K562 (cell line): ENCODE results near the gene RNF126. TPM values are rescaled to one million over a fixed set of nuclear protein-coding genes. Genes with fewer than 3 reads are reported as not detected.

Source experiments
- ATAC-seq: fragments of 200-7000 bp; cut with Tn5 transposase; 3 replicates; pipeline ENCODE4 v1.9.1; 2020; ENCODE audit warnings: moderate library complexity
- BruUV-seq: library from RNA; stranded (reverse); fragments of 400-500 nt; replicated peaks from 2 replicates; lab custom pipeline; 2021; lab: Mats Ljungman, UMichigan
- CTCF ChIA-PET: fragments of 300-600 bp; formaldehyde crosslinking; extraction: SDS; loops from one replicate; lab custom pipeline; 2021; ENCODE audit warnings: low intra/inter-chr PET ratio; lab: Yijun Ruan, JAX
- POLR2A ChIA-PET: fragments of 300-600, 350-650 bp; sonication (Branson Sonifier 250); formaldehyde crosslinking; extraction: SDS; loops from one replicate; lab custom pipeline; 2021; ENCODE audit warnings: antibody characterized with exemption, inconsistent platforms; lab: Yijun Ruan, JAX
- DNase-seq, 4 experiments: peaks; one replicate each; pipeline versions ENCODE4 v3.0.0 to v3.0.0-alpha.2; 2011 to 2018; ENCODE audit warnings: low spot score in 3 of 4, mixed read lengths in 3 of 4; ENCODE audit errors: extremely low read depth in 1 of 4
- FAIRE-seq: peaks from 2 replicates; lab custom pipeline; 2011; peaks lifted over from hg19 to GRCh38; lab: Jason Lieb, UNC
- H2AFZ ChIP-seq: 2 replicates; pipeline ENCODE4 v1.6.0; 2011; ENCODE audit warnings: low read depth, low read length, control low read depth, inconsistent platforms
- H3K27ac ChIP-seq: fragments of 200-600 bp; 3 replicates; pipeline ENCODE4 v1.8.0; 2011; ENCODE audit warnings: low read depth, mild to moderate bottlenecking, control low read depth, inconsistent platforms, low read length, moderate library complexity, mixed read lengths; ENCODE audit errors: extremely low read depth
- H3K27me3 ChIP-seq, 2 experiments: fragments of 300-600 bp in 1 of 2; 2 replicates in 1 of 2; 3 replicates in 1 of 2; pipeline versions ENCODE4 v1.6.0 to v1.8.0; 2011; ENCODE audit warnings: inconsistent platforms in 2 of 2, low read length in 2 of 2, mild to moderate bottlenecking in 1 of 2, mixed read lengths in 1 of 2, moderate library complexity in 1 of 2; ENCODE audit not compliant: control insufficient read depth in 2 of 2, insufficient read depth in 2 of 2
- H3K36me3 ChIP-seq: fragments of 300-600 bp; 3 replicates; pipeline ENCODE4 v1.8.0; 2011; ENCODE audit warnings: mild to moderate bottlenecking, low read length, inconsistent platforms; ENCODE audit not compliant: control insufficient read depth, insufficient read depth
- H3K4me1 ChIP-seq, 2 experiments: fragments of 200-600 bp in 1 of 2; replicated peaks in 1 of 2; 2 replicates in 1 of 2; 3 replicates in 1 of 2; pipeline versions ENCODE4 v1.5.1 to v1.8.0; 2011; ENCODE audit warnings: inconsistent platforms in 2 of 2, low read length in 2 of 2, mild to moderate bottlenecking in 1 of 2, mixed read lengths in 1 of 2, moderate library complexity in 1 of 2; ENCODE audit not compliant: control insufficient read depth in 2 of 2, insufficient read depth in 2 of 2
- H3K4me2 ChIP-seq: 2 replicates; pipeline ENCODE4 v1.6.1; 2011; ENCODE audit warnings: low read length, control low read depth, inconsistent platforms, mixed read lengths; ENCODE audit not compliant: insufficient read depth
- H3K4me3 ChIP-seq: fragments of 200-600 bp; sonication (generic), shearing (Covaris generic); 2 replicates; pipeline ENCODE4 v1.5.1; 2016; ENCODE audit warnings: control low read depth, inconsistent platforms
- H3K79me2 ChIP-seq: fragments of 200-600 bp; 3 replicates; pipeline ENCODE4 v1.8.0; 2011; ENCODE audit warnings: low read length, inconsistent platforms; ENCODE audit not compliant: control insufficient read depth, insufficient read depth
- H3K9ac ChIP-seq, 2 experiments: 2 replicates each; pipeline versions ENCODE4 v1.6.0 to v1.6.1; 2011; ENCODE audit warnings: low read depth in 2 of 2, low read length in 2 of 2, control low read depth in 1 of 2, inconsistent platforms in 1 of 2, mild to moderate bottlenecking in 1 of 2, mixed read lengths in 1 of 2; ENCODE audit not compliant: insufficient read depth in 1 of 2
- H3K9me1 ChIP-seq: one replicate; pipeline ENCODE4 v1.6.0; 2011; ENCODE audit warnings: inconsistent platforms, mild to moderate bottlenecking, low read length, moderate library complexity; ENCODE audit not compliant: control insufficient read depth, insufficient read depth
- H3K9me3 ChIP-seq: replicated peaks from 2 replicates; pipeline ENCODE4 v1.5.1; 2011; ENCODE audit warnings: low read depth, low read length, inconsistent platforms; ENCODE audit not compliant: control insufficient read depth, insufficient read depth
- H4K20me1 ChIP-seq: replicated peaks from 2 replicates; pipeline ENCODE4 v1.6.1; 2011; ENCODE audit warnings: low read length, inconsistent platforms, mixed read lengths; ENCODE audit not compliant: control insufficient read depth, insufficient read depth
- BRF1 ChIP-seq: IDR thresholded peaks from 3 replicates; pipeline ENCODE4 v1.6.1; 2011; ENCODE audit warnings: borderline replicate concordance, mild to moderate bottlenecking; ENCODE audit not compliant: insufficient read length; ENCODE audit errors: extremely low read depth
- NRF1 ChIP-seq, 2 experiments: fragments of 450-650 bp; IDR thresholded peaks in 1 of 2; conservative IDR thresholded peaks in 1 of 2; 2 replicates each; pipeline ENCODE4 v1.6.1; 2014; ENCODE audit warnings: mild to moderate bottlenecking in 2 of 2
- PCBP1 ChIP-seq: fragments of 200-400 bp; formaldehyde crosslinking; IDR thresholded peaks from 2 replicates; pipeline ENCODE4 v1.6.1; 2018; ENCODE audit warnings: mild to moderate bottlenecking, low read depth, low read length; ENCODE audit not compliant: poor library complexity, severe bottlenecking
- POLR2G ChIP-seq: fragments of 200-400 bp; formaldehyde crosslinking; IDR thresholded peaks from 2 replicates; pipeline ENCODE4 v1.6.1; 2017; ENCODE audit warnings: low read depth, mild to moderate bottlenecking, antibody characterized with exemption, low read length, moderate library complexity
- TFE3 ChIP-seq: fragments of 450-650 bp; formaldehyde crosslinking; IDR thresholded peaks from 2 replicates; pipeline ENCODE4 v1.4.0; 2020; ENCODE audit warnings: mild to moderate bottlenecking, mixed read lengths
- ZKSCAN8 ChIP-seq: fragments of 200-800 bp; sonication (Bioruptor generic); IDR thresholded peaks from 2 replicates; pipeline ENCODE4 v1.6.1; 2016; ENCODE audit warnings: missing genetic modification characterization, missing compliant biosample characterization
- WGBS: fragments of 100-300 bp; shearing (Covaris generic); methylation state at CpG from one replicate; pipeline ENCODE4 v1.1.6; 2016; ENCODE audit warnings: low coverage, mixed read lengths; ENCODE audit not compliant: insufficient coverage; ENCODE audit errors: missing lambda C conversion rate; 5-methylcytosine and 5-hydroxymethylcytosine counted together
- in situ Hi-C: fragments of 300-500 bp; cut with MboI; formaldehyde crosslinking; loops from 4 replicates; pipeline ENCODE4 v1.15.0; 2018; ENCODE audit warnings: inconsistent platforms, mixed read lengths
- intact Hi-C: fragments of 100-400 bp; cut with micrococcal nuclease; formaldehyde crosslinking; loops from 2 replicates; pipeline ENCODE4 v1.14.2; 2022
- polyA plus RNA-seq, 8 experiments: library from polyadenylated mRNA; depleted of rRNA in 4 of 8; stranded (reverse) in 5 of 8; unstranded in 3 of 8; fragments of >200 nt; fragmentation: Nextera tagmentation in 2 of 8; fragmentation: Illumina TruSeq in 1 of 8; extraction: Ambion mirVana in 2 of 8; extraction: Trizol in 1 of 8; gene quantifications; 2 replicates each; pipeline versions ENCODE4 v1.2.1 to v1.2.3, GENCODE V29; 2011 to 2014; ENCODE audit warnings: inconsistent platforms in 1 of 8, missing spikeins in 1 of 8
- total RNA-seq, 7 experiments: library from RNA; depleted of rRNA in 6 of 7; stranded (reverse); fragments of >200 nt in 6 of 7; fragmentation: Illumina TruSeq in 2 of 7; extraction: Trizol in 2 of 7; gene quantifications; 2 replicates each; pipeline versions ENCODE4 v1.2.1 to v1.2.3, GENCODE V29; 2011 to 2021; ENCODE audit warnings: low replicate concordance in 1 of 7

The RNF126 gene
- total and polyA plus RNA-seq, 9 of the 15 experiments (the other 6 are each of a cell fraction or from before 2014, with no cell fraction given) = 0.27 to 101 (median 12.3) TPM

- peaks cover 4 to 62% of the 10 kb centered on the region in 2 experiments; a peak in 4 of 5 replicates for H3K4me1 ChIP-seq
- TF ChIP-seq PCBP1 (no peak), BRF1 (no peak), POLR2G (0 out of 2 replicates have a peak, but pooled peaks have one; percentile 6), NRF1 (conservative IDR thresholded peaks at IDR 0.05 in 1 of 2, IDR thresholded peaks at IDR 0.05 in 1 of 2) (no peak), ZKSCAN8 (0 out of 2 replicates have a peak, but pooled peaks have one; percentile 45), TFE3 (CRISPR knock-in tag) (no peak)
- ATAC-seq = no peak
- no peaks in the 10 kb centered on the region for H3K27me3 ChIP-seq
- no peak overlapping the region for H3K4me3 ChIP-seq
- no peak overlapping the region for H3K27ac ChIP-seq
- no TSS peak for BruUV-seq
- DNase-seq = no peak
- ChIA-PET CTCF (no interaction called here), POLR2A (interaction anchor here (0.6 to 1.0 kb wide), 3 partner anchors 13 to 169 kb away, joined by 3 read pairs; partner anchors contain the start of gene RNF126)
- in situ Hi-C loops (no loop called here), intact Hi-C loops (no loop called here)
- H3K4me2 ChIP-seq = no peak overlapping the region
- FAIRE-seq = no peak
- peaks cover 21% of the 10 kb centered on the region; the same call in 1 of the 3 replicates for H3K36me3 ChIP-seq
- H2AFZ ChIP-seq = no peak overlapping the region
- no peak overlapping the region; a peak in 1 of 4 replicates for H3K9ac ChIP-seq
- WGBS = 86% methylated on average over 14 of the region's 17 CpGs
- no peaks in the 10 kb centered on the region for H3K9me1 ChIP-seq
- H3K9me3 ChIP-seq = no peaks in the 10 kb centered on the region
- no peaks in the 10 kb centered on the region for H4K20me1 ChIP-seq
- no peaks in the 10 kb centered on the region for H3K79me2 ChIP-seq
These were observed 21.3 kb downstream of the RNF126 start for GRCh38 chr19:641702-642101.
